Omental fat pad (tissue), 4 donors: Measurements from ENCODE around the gene HES5. TPM values are rescaled to one million over a fixed set of nuclear protein-coding genes. Genes with fewer than 3 reads are reported as not detected.

Source experiments
- ATAC-seq: fragments of 150-250 bp; one replicate; pipeline ENCODE4 v1.9.1; 2016; ENCODE audit warnings: mild to moderate bottlenecking, moderate library complexity; ENCODE audit not compliant: low FRiP score
- DNase-seq: peaks from one replicate; pipeline ENCODE4 v3.0.0-alpha.2; 2019; ENCODE audit warnings: low spot score
- CTCF ChIP-seq, 3 donors: fragments of 450-650 bp; IDR thresholded peaks; one replicate each; pipeline ENCODE4 v1.5.1; 2016 to 2017; ENCODE audit warnings: antibody characterized with exemption in 3 of 3, mild to moderate bottlenecking in 3 of 3, moderate library complexity in 2 of 3
- total RNA-seq, 4 donors: library from RNA; depleted of rRNA; stranded (reverse); fragments of >200 nt; gene quantifications; one replicate each; pipeline ENCODE4 v1.1.0, GENCODE V29; 2016

HES5 gene
- total RNA-seq, 4 donors from 2014 or later: not detected

DNA sequence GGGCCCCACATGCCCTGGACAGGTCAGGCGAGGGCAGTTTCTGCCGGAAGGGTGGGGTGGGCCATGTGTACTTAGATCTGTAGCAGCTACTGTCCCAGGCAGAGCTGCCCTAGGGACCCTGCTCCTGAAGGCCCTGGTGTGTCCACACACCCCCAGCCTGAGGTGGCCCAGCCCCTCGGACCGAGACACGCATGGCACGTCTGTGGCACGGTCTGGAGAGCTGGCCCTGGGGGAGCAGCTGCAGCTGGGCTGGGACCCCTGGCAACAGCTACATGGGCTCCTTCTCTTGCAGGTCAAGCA lies 28.3 kb downstream of the HES5 start:
- no peak for ATAC-seq
- no peak for TF ChIP-seq CTCF (IDR thresholded peaks at IDR 0.05)
- no peak for DNase-seq

DNA sequence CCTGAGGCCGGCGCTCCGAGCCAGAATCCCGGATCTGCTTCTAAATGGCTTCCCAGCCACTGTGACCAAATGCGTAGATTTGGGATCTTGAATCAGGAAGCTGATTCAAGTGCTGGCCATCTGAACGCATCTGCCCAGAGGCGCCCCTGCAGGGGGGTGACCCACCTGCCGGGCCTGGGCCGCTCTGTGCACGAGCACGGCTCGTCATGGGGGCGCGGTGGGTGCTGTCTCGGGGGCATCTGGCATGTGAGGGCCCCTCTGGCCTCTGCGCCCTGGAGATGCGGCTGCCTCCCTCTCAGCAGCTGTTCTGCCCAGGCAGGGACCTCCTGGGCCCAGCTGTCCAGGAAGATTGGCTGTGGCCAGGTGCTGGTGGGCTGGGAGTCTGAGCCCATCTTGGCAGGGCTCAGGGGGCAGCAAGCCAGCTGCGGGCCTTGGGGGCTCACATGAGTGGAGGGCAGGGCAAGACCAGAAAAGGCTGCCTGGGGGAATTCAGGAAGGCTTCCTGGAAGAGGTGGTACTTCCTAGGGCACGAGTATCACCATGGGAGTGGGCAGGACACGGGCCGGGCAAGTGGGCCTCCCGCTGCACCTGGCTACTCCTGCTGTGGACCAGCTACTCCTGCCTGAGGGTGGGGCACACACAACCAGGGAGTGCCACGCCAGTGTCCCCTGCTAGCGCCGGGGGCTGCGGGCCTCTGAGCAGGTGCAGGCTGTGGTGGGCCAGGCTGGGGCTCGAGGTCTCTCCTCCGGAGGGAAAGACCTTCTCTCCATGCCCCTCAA lies 28.8 kb downstream of the HES5 start:
- DNase-seq (no peak), ATAC-seq (no peak)
- TF ChIP-seq CTCF (IDR thresholded peaks at IDR 0.05): no peak

GRCh38 chr1:2499986-2500596 lies 30.0 kb downstream of the HES5 start:
- no peak for ATAC-seq
- DNase-seq: no peak
- TF ChIP-seq CTCF (IDR thresholded peaks at IDR 0.05): no peak

DNA sequence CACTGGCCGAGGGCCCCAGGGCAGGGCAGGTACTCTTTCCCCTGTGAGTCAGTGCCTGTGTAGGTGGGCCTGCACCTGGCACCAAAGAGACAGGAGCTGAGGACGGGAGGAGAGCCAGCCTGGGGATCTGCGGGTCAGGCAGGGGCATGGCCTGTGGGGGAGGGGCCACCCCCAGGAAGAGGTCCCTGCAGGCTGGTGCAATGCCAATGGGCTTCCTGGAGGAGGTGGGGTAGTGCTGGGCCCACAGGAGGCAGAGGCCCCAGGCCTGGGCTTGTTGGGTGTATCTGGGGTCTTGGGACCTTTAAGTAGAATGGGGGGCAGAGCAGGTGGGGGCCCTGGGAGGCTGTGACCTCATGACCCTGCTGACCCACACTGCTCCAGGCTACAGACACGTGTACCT lies 30.8 kb downstream of the HES5 start:
- TF ChIP-seq CTCF (IDR thresholded peaks at IDR 0.05): no peak
- no peak for DNase-seq
- no peak for ATAC-seq

GRCh38 chr1:2498648-2499047 lies 31.4 kb downstream of the HES5 start:
- no peak for TF ChIP-seq CTCF (IDR thresholded peaks at IDR 0.05)
- DNase-seq (no peak), ATAC-seq (no peak)

- ATAC-seq: no peak
- TF ChIP-seq CTCF (IDR thresholded peaks at IDR 0.05): no peak
- DNase-seq: no peak
Observed at GRCh38 chr1:2497891-2498290, 32.2 kb downstream of the HES5 start.

DNA sequence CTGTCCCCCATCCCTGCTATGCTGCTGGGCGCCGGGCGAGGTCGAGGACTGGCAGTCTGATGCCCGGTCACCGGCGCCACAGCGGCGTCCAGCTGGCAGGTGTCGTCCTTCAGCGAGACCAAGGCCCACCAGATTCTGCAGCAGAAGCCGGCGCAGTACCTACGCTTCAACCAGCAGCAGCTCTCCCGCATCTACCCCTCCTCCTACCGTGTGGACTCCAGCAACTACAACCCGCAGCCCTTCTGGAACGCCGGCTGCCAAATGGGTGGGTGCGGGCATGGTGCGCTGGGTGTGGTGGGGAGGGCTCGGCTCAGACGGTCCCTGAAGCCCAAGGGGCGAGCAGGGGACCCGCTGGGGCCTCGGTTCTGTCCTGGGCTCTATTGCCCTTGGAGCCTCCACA lies 33.3 kb downstream of the HES5 start:
- TF ChIP-seq CTCF (IDR thresholded peaks at IDR 0.05): no peak
- no peak for DNase-seq
- ATAC-seq: no peak
